Fibroblast of villous mesenchyme (primary cell): ENCODE data around the gene ING5. TPM values are rescaled to one million over a fixed set of nuclear protein-coding genes. Genes with fewer than 3 reads are reported as not detected.

Experiments used
- DNase-seq: peaks from one replicate; pipeline ENCODE4 v3.0.0-alpha.2; 2010; ENCODE audit warnings: low read depth
- H3K4me3 ChIP-seq: 2 replicates; pipeline ENCODE4 v1.5.1; 2011; ENCODE audit warnings: low read depth, mild to moderate bottlenecking, low read length
- total RNA-seq: library from RNA; depleted of rRNA; stranded (reverse); fragments of >200 nt; gene quantifications from 2 replicates; pipeline ENCODE4 v1.2.3, GENCODE V29; 2012
- TF ChIP-seq, protein P1 (sequence below): IDR thresholded peaks from 2 replicates; pipeline ENCODE4 v1.5.1; 2012; ENCODE audit warnings: low read depth, mild to moderate bottlenecking, low read length; ENCODE audit not compliant: insufficient read depth

ING5 gene
- total RNA-seq, 1 donor, result 21.2 TPM

DNA sequence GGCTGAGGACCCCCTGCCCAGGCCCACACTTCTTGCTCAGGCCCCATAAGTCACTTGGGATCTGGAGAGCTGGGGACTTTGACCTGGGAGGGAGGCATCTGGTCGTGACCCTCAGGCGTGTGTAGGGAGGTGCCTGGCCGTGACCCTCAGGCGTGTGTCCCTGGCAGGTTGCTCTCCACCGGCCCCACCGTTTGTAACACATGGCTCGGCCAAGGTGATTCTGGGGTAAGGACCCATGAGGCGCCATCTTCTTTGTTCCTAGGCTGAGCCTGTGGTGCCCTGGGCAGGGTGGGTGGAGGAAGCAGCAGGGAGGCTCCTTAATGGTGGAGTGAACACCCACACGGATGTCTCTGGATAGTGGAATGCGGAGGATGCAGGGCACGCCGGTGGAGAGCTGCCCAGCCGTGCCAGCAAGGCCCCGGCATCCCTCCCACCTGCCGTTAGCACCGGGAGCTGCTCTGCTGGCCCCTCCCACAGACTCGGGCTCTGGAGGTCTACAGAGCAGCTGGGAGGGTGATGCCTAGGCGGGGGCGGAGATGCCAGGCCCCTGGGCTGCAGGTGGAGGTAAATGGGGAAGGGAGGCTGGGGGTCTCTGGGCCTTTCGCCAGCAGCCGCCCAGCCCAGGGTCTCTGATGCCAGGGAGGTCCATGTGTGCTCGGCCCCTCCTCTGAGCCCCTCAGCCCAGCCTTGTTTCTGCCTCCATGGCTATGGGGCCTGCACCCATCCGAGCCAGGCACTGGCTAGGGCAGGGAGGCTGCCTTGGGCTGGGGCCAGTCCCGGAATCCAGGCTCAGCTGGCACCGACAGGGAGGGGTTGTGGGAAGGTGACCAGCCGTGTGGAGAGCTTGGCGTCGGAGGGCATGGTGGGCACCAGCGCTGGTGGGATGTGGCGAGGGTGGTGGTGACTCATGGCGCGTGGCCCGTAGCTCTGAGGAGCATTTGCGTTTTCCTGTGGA is 73.7 kb downstream of the ING5 start:
- H3K4me3 ChIP-seq, result no peak overlapping the region
- DNase-seq, result no peak
- TF ChIP-seq, protein P1, sequence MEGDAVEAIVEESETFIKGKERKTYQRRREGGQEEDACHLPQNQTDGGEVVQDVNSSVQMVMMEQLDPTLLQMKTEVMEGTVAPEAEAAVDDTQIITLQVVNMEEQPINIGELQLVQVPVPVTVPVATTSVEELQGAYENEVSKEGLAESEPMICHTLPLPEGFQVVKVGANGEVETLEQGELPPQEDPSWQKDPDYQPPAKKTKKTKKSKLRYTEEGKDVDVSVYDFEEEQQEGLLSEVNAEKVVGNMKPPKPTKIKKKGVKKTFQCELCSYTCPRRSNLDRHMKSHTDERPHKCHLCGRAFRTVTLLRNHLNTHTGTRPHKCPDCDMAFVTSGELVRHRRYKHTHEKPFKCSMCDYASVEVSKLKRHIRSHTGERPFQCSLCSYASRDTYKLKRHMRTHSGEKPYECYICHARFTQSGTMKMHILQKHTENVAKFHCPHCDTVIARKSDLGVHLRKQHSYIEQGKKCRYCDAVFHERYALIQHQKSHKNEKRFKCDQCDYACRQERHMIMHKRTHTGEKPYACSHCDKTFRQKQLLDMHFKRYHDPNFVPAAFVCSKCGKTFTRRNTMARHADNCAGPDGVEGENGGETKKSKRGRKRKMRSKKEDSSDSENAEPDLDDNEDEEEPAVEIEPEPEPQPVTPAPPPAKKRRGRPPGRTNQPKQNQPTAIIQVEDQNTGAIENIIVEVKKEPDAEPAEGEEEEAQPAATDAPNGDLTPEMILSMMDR, result no peak

DNA sequence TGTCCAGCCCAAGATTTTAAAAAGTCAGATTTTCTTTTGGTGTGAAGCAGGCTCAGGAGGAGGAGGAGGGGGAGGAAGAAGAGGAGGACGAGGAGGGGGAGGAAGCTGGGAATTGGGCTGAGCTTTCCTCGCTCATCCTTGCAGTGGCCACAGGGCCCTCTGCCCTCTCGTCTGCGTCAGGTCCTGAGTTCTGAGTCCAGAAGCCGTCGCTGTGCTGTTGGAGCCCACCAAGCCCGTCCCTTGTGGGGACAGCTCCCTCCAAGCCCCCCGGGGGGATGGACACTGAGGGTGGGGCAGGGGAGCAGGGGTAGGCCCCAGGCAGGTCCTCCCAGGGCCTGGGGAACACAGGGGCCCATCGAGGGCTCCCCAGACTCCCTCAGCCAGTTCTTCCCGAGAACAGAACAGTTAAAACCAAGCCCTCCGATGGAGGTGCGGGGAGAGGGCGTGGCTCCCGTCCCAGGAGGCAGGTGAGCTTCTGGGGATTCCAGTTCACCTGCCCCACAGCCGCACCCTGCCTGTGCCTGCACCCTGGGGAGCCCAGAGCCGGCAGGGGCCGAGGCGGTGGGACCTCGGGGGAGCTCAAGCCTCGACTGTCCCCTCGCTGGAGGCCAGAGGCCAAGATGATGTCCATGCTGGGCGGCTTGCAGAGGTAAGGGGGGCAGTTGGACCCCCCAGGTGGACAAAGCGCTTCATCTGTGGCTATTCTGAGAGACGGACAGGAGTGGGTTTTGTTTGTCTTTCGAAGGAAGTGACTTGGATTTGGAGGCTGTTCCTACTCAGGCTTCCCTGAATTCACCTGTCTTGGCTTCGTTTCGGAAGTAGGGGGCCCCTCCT is 74.7 kb downstream of the ING5 start, which contains the start of gene GAL3ST2:
Gene GAL3ST2 (plus strand): TSS at position 487 of the 834 bp plus-strand sequence. CDS start 134 bp downstream, at position 621.
- TF ChIP-seq, protein P1, result no peak
- no peak within 1 kb of the TSS for H3K4me3 ChIP-seq
- DNase-seq, result no peak

DNA sequence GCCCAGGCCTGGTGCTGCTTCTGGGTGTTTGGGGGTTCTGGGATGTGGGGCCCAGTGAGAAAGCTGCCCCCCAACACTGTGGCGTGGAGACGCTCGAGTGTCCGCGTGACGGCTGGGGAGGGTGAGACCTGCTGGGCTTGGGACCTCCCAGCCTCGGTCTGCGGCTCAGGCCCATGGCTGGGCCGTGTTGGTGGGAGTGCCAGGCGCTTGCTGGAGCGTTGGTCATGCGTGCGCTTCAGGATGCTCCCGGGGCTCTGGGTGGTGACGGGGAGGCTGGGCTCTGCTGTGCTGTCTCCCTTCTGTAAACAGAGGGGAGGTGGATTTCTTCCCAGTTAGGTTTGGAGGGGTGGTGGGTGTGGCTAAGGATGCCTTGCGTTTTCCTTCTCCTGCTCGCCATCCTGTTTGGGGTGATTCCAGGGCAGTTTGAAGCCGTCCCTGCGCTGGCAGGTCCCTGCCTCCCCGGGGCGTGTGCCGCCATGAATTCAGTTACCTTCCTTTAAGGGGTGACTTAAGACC is 75.4 kb downstream of the ING5 start:
- H3K4me3 ChIP-seq, result no peak overlapping the region
- TF ChIP-seq, protein P1, result no peak
- no peak for DNase-seq

DNA sequence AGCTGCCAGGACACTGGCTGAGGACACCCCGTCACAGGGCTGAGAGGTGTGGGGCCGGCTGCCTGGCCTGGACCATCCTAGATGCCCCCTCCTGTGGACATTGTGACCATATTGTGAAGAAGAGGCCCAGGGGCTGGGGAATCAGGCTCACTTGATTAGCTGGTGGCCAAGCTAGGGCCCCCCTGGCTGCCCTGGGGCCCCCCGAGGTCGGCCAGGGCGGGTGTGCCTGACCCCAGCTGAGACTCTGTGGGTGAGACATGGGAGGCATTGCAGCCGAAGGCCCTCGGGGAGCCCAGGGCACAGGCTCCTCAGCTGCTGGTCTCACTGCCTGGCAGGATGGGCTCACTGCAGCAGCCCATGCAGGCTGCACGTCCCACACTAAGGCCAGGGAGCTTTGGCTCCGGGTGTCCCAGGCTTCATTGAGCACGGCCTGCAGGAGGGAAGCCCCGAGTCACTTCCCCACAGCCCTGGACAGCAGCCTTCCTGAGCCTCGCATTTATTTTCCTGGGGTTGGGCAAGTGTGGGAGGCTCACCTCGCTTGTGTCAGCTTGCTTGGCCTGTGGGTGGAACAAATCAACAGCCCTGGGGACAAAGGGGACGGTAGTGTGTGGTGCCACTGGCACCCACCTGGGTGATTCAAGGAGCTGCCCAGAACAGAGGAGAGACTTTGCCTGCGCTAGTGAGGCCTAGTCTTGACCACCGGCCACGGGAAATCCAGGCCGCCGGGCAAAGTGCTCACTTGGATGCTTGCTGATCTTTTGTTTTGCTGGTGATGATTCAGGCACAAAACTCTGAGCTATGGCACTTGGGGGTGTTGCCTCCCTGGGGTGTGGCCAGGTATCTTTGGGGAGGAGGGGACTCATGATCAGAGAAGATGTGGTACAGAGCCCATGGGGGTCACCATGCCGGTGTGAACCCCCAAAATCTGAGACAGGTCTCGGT is 76.1 kb downstream of the ING5 start:
- H3K4me3 ChIP-seq, result no peak overlapping the region
- TF ChIP-seq, protein P1, result no peak
- no peak for DNase-seq

Other genes with a start within 250 kb of the ING5 start
- 210 and 245 TPM in 2 replicates for gene STK25, start 193.5 kb upstream of the ING5 start, total RNA-seq
- gene BOK, start 143.3 kb upstream of the ING5 start, total RNA-seq, result 42.2 and 54.0 TPM in 2 replicates
- 35.4 and 36.7 TPM in 2 replicates for gene THAP4, start 64.9 kb upstream of the ING5 start, total RNA-seq
- 36.7 and 47.1 TPM in 2 replicates for gene ATG4B, start 64.3 kb upstream of the ING5 start, total RNA-seq
- gene DTYMK, start 15.2 kb upstream of the ING5 start, total RNA-seq, result 33.2 and 40.9 TPM in 2 replicates
- gene D2HGDH, start 32.6 kb downstream of the ING5 start, total RNA-seq, result 13.4 and 18.0 TPM in 2 replicates
- under 0.01 and 0.43 TPM in 2 replicates for gene GAL3ST2, start 74.8 kb downstream of the ING5 start, total RNA-seq
- gene NEU4, start 107.2 kb downstream of the ING5 start, total RNA-seq, result not detected in 2 replicates
- gene PDCD1, start 156.9 kb downstream of the ING5 start, total RNA-seq, result not detected in 2 replicates
- gene RTP5, start 167.7 kb downstream of the ING5 start, total RNA-seq, result not detected in 2 replicates